Spleen (tissue), 13 donors: Measurements from ENCODE around the gene ATL2. TPM values are rescaled to one million over a fixed set of nuclear protein-coding genes. Genes with fewer than 3 reads are reported as not detected.
A peak's percentile ranks its signal among the peaks of the same experiment; 100 is the strongest.

Experiments used
- DNase-seq: peaks from one replicate; pipeline ENCODE4 v3.0.0-alpha.2; 2020
- H3K27ac ChIP-seq, 8 donors: fragments of 200-600 bp; sonication (generic) in 7 of 8; 1 replicate in 4 of 8; 2 replicates in 4 of 8; pipeline versions ENCODE4 v1.5.0 to v1.8.0; 2016 to 2021; ENCODE audit warnings: inconsistent platforms in 4 of 8, mild to moderate bottlenecking in 4 of 8, moderate library complexity in 1 of 8
- H3K27me3 ChIP-seq, 7 donors: fragments of 200-600 bp; sonication (generic) in 6 of 7; replicated peaks in 1 of 7; 1 replicate in 4 of 7; 2 replicates in 3 of 7; pipeline versions ENCODE4 v1.5.0 to v1.8.0; 2016 to 2021; ENCODE audit warnings: inconsistent platforms in 3 of 7, mild to moderate bottlenecking in 1 of 7
- H3K36me3 ChIP-seq, 6 donors: fragments of 200-600 bp; sonication (generic) in 5 of 6; 1 replicate in 4 of 6; 2 replicates in 2 of 6; pipeline versions ENCODE4 v1.5.0 to v1.8.0; 2016 to 2021; ENCODE audit warnings: inconsistent platforms in 2 of 6
- H3K4me1 ChIP-seq, 6 donors: fragments of 200-600 bp; sonication (generic) in 5 of 6; 1 replicate in 3 of 6; 2 replicates in 3 of 6; pipeline versions ENCODE4 v1.5.0 to v1.8.0; 2016 to 2021; ENCODE audit warnings: inconsistent platforms in 3 of 6
- H3K4me3 ChIP-seq, 8 donors: fragments of 200-600 bp; sonication (generic) in 7 of 8; 1 replicate in 4 of 8; 2 replicates in 4 of 8; pipeline versions ENCODE4 v1.5.0 to v1.8.0; 2016 to 2021; ENCODE audit warnings: inconsistent platforms in 4 of 8, mild to moderate bottlenecking in 4 of 8, moderate library complexity in 2 of 8
- H3K9me3 ChIP-seq, 8 donors: fragments of 200-600 bp; sonication (generic) in 7 of 8; 1 replicate in 4 of 8; 2 replicates in 4 of 8; pipeline versions ENCODE4 v1.5.0 to v1.8.0; 2016 to 2021; ENCODE audit warnings: inconsistent platforms in 4 of 8
- CTCF ChIP-seq, 11 experiments: fragments of 200-600 bp in 7 of 11; fragments of 450-650 bp in 4 of 11; sonication (generic) in 4 of 11; IDR thresholded peaks in 8 of 11; conservative IDR thresholded peaks in 3 of 11; 1 replicate in 7 of 11; 2 replicates in 4 of 11; pipeline versions ENCODE4 v1.4.0 to v1.8.0; 2016 to 2021; ENCODE audit warnings: antibody characterized with exemption in 11 of 11, inconsistent platforms in 4 of 11, mild to moderate bottlenecking in 1 of 11
- POLR2A ChIP-seq, 3 donors: fragments of 450-650 bp; IDR thresholded peaks; one replicate each; pipeline ENCODE4 v1.5.1; 2017; ENCODE audit warnings: antibody characterized with exemption in 3 of 3, mild to moderate bottlenecking in 1 of 3
- POLR2AphosphoS5 ChIP-seq, 3 donors: sonication (generic); formaldehyde crosslinking; IDR thresholded peaks; one replicate each; pipeline ENCODE4 v1.5.1; 2017; ENCODE audit warnings: antibody characterized with exemption in 3 of 3
- WGBS, 5 donors: extraction: QIAGEN DNeasy Blood & Tissue Kit in 3 of 5; methylation state at CpG; one replicate each; pipeline versions ENCODE4 v1.1.5 to v1.1.7; 2013 to 2018; 5-methylcytosine and 5-hydroxymethylcytosine counted together
- intact Hi-C: fragments of 100-400 bp; cut with DNase I; formaldehyde crosslinking; loops from one replicate; pipeline ENCODE4 v1.15.0; 2023; ENCODE audit warnings: low total_unique reads
- long read RNA-seq, 2 donors: transcript quantifications; one replicate each; lab custom pipeline, GENCODE V29; 2026
- polyA plus RNA-seq, 3 donors: library from polyadenylated mRNA; stranded (reverse); fragments of 200-250 nt; gene quantifications; one replicate each; pipeline ENCODE4 v1.2.1, GENCODE V29; 2013
- total RNA-seq, 7 donors: library from RNA; depleted of rRNA in 3 of 7; stranded (reverse); fragments of >200 nt in 3 of 7; fragmentation: NEBNext Ultra II Directional in 4 of 7; extraction: Animal tissue kit (Norgen Biotek cat#: 25700) in 4 of 7; gene quantifications; one replicate each; pipeline versions ENCODE4 v1.1.0 to v1.2.1, GENCODE V29; 2016 to 2021
- donor health status: healthy with polysubstance abuse.
- donor health status: DM: no; HTN: no; CAD: no; lungs with moderate emphysema.
- donor health status: DM: no; HTN: no; CAD: no.
- donor health status: Bipolar disorder and iron deficiency.
- donor health status: healthy.
- donor health status: DM: no; HTN: no; CAD: no.
- donor health status: DM: yes; HTN: yes; CAD: no.

Gene ATL2
- total RNA-seq (100 to 1,000 TPM in 1 of 7 donors, 10 to 100 TPM in 6; 62.0 to 100 (median 66.1) TPM), polyA plus RNA-seq (10 to 100 TPM; 17.5 to 21.3 (median 19.0) TPM)
- long read RNA-seq, donor 1, partial matches to known transcripts, result 0 of 1 reads
- long read RNA-seq, donor 1, other reads (novel, unspliced or antisense), result 0 of 1 reads
- long read RNA-seq, donor 2, result 0 reads

DNA sequence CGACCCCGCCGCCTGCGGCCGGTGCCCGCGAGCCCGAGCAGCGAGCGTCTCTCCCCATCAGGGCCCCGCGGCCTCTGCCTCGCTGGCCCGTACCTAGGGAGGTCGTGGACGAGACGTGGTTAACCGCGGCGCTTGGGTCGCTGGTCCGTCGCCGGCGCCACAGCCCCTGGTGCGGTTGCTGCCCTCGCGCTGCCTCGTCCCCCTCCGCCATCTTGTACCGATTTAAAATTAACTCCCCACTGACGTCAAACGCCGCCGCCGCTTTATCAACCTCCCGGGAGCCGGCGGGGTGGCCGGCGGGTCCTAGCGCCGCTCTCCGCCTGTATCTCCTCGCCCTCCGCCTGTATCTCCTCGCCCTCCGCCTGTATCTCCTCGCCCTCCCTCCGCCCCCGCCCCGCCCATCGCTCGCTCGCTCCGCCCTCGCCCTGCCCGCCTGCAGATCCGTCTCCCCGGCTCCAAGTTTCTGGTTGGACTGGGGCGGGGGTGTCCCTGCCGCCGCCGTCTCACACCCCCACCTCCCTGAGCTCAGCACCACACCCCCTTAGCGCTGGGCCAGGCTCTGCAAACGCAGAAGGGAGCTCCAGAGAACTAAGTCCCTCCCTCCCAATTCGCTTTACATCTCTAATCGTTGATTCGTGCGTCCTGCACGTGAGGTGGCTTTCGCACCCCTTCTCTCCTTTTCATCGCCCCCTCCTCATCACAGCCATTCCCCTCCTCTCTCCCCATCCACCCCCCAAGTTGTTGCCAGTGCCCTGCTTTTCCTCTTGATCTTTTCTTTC, at the start of gene ATL2:
Gene ATL2, minus strand, starts transcription at position 224 of the 779 bp plus-strand sequence. Its CDS starts 13 bp downstream, at position 211.
- no peaks in the 10 kb centered on the region for H3K36me3 ChIP-seq
- peak; percentile 99 for DNase-seq
- intact Hi-C loops, result no loop called here
- no peaks in the 10 kb centered on the region for H3K9me3 ChIP-seq
- peaks cover 16 to 76% (median 52%) of the 10 kb centered on the region in 6 donors for H3K4me1 ChIP-seq
- H3K27ac ChIP-seq, result peak within 1 kb of the TSS; percentile 96 to 100 (median 100)
- peak within 1 kb of the TSS; percentile 67 to 94 (median 86) for H3K4me3 ChIP-seq
- H3K27me3 ChIP-seq, result no peaks in the 10 kb centered on the region
- peak; percentile 93 to 97 (median 93) for TF ChIP-seq POLR2AphosphoS5 (IDR thresholded peaks at IDR 0.05)
- peak in 2 of 11 experiments; percentile 8 to 17 for TF ChIP-seq CTCF (IDR thresholded peaks at IDR 0.05 in 8 of 11, conservative IDR thresholded peaks at IDR 0.05 in 3 of 11)
- TF ChIP-seq POLR2A (IDR thresholded peaks at IDR 0.05), result peak in 2 of 3 donors; percentile 85 to 88
- 0% methylated on average over 43 to 73 of the region's 73 CpGs for WGBS, 5 donors

DNA sequence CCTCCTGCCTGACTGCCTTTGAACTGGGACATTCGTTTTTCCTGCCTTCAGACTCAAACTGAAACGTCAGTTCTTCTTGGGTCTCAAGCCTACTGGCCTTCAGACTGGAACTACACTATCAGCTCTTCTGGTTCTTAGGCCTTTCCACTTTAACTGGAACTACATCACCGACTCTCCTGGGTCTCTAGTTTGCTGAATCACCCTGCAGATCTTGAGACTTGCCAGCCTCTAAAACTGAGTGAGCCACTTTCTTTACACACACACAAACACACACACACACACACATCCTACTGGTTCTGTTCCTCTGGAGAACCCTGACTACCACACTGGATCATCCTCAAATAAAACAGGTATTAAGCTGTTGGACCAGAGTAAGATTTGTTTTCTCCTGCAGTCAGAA, 46.7 kb upstream of the ATL2 start:
- intact Hi-C loops, result no loop called here
- TF ChIP-seq CTCF (IDR thresholded peaks at IDR 0.05 in 8 of 11, conservative IDR thresholded peaks at IDR 0.05 in 3 of 11), result no peak
- no peak for TF ChIP-seq POLR2AphosphoS5 (IDR thresholded peaks at IDR 0.05)
- TF ChIP-seq POLR2A (IDR thresholded peaks at IDR 0.05), result no peak
- no peak for DNase-seq
- no peaks in the 10 kb centered on the region for H3K36me3 ChIP-seq
- H3K27ac ChIP-seq, result no peak overlapping the region
- no peaks in the 10 kb centered on the region for H3K9me3 ChIP-seq
- 46 to 67% (median 59%) methylated on average over 3 of the region's 3 CpGs for WGBS, 5 donors
- no peaks in the 10 kb centered on the region for H3K4me1 ChIP-seq
- H3K27me3 ChIP-seq, result peaks cover 0 to 7% (median 0%) of the 10 kb centered on the region in 7 donors
- H3K4me3 ChIP-seq, result no peak overlapping the region

GRCh38 chr2:38421274-38422056, 44.4 kb upstream of the ATL2 start:
- no peak for DNase-seq
- intact Hi-C loops, result no loop called here
- H3K27me3 ChIP-seq, result peaks cover 0 to 9% (median 0%) of the 10 kb centered on the region in 7 donors
- WGBS, 5 donors, result 86 to 92% (median 91%) methylated on average over 11 of the region's 11 CpGs
- no peak for TF ChIP-seq POLR2A (IDR thresholded peaks at IDR 0.05)
- TF ChIP-seq CTCF (IDR thresholded peaks at IDR 0.05 in 8 of 11, conservative IDR thresholded peaks at IDR 0.05 in 3 of 11), result no peak
- TF ChIP-seq POLR2AphosphoS5 (IDR thresholded peaks at IDR 0.05), result no peak
- no peaks in the 10 kb centered on the region for H3K9me3 ChIP-seq
- H3K36me3 ChIP-seq, result no peaks in the 10 kb centered on the region
- no peak overlapping the region for H3K27ac ChIP-seq
- no peak overlapping the region for H3K4me3 ChIP-seq
- H3K4me1 ChIP-seq, result no peaks in the 10 kb centered on the region
